GM12875 (cell line): Measurements from ENCODE around the gene SPECC1.

ENCODE experiments used
- H3K4me3 ChIP-seq: one replicate; pipeline ENCODE4 v1.5.1; 2011; ENCODE audit warnings: low read depth, low read length, control low read depth
- TF ChIP-seq, protein P1 (sequence below): IDR thresholded peaks from 2 replicates; pipeline ENCODE4 v1.5.1; 2011; ENCODE audit warnings: low read depth, mild to moderate bottlenecking, control low read depth, inconsistent platforms, low read length, moderate library complexity, borderline replicate concordance; ENCODE audit not compliant: insufficient read depth

SPECC1 gene

DNA sequence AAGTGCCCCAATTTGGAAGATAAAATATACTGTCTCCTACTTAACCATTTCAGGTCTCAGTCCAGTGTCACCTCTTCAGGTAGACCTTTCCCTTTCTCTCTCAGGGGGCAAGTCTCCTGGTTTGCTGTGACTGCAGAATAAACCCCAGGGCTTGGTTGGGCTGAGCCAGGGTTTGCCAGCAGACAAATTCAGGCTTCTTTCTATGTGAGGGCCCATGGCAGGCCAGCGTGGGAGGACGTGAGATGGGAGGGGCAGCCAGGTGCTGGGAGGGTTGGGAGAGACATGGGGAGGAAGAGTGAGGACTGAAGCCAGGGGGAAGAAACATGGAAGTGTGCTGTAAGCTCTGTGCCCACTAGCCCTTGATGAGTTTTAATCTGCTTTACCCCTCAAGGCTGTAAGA lies 163.2 kb downstream of the SPECC1 start:
- TF ChIP-seq, protein P1, sequence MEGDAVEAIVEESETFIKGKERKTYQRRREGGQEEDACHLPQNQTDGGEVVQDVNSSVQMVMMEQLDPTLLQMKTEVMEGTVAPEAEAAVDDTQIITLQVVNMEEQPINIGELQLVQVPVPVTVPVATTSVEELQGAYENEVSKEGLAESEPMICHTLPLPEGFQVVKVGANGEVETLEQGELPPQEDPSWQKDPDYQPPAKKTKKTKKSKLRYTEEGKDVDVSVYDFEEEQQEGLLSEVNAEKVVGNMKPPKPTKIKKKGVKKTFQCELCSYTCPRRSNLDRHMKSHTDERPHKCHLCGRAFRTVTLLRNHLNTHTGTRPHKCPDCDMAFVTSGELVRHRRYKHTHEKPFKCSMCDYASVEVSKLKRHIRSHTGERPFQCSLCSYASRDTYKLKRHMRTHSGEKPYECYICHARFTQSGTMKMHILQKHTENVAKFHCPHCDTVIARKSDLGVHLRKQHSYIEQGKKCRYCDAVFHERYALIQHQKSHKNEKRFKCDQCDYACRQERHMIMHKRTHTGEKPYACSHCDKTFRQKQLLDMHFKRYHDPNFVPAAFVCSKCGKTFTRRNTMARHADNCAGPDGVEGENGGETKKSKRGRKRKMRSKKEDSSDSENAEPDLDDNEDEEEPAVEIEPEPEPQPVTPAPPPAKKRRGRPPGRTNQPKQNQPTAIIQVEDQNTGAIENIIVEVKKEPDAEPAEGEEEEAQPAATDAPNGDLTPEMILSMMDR = no peak
- H3K4me3 ChIP-seq = no peak overlapping the region

DNA sequence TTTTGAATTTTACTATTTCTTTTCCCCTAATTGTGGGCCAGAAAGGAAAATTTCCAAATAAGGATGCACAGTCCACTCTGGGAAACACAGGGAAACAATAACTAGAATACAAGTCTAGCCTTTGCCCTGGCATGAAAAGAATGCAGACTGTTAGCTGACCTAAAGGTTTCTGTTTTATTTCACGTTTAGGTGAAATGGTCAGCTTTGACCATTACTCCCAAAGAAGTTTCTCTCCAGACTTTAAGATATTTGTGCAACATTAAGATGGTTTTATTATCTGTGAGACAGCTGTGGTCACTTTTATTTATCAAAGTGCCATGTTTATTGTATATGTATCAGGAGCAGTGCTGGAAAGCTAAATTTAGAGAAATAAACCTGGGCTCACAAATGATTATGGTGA lies 163.9 kb downstream of the SPECC1 start:
- TF ChIP-seq, protein P1 = no peak
- no peak overlapping the region for H3K4me3 ChIP-seq

DNA sequence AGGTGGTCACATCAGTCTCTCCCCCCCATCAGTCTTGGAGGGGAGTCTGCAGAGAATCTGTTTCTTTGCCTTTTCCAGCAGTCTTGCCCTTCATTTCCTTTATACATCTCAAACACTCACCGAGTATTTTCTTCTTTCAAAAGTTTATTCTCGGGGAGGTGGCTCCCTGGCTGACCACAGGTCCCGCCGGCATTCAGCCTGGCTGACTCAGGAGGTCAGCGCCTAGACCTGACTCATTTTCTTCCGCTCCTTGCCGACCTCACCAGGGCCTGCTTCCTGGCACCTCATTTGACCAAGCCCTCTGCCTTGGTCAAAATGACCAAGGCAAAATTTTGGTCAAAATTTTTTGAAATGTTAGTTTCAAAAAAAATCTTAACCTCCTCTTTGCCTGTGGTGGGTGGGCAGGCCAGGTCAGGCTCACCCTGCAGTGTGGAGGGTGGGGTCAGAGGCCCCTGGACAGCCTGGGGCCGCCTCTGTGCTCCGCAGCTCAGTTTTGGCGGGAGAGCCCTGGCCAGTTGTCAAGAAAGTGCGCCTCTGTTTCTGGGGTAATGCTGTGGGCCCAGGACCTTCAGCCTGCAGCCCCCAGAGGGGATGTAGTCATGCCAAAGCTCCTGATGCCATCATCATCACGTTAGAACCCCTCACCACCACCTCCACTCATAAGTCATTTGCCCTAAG lies 165.6 kb downstream of the SPECC1 start:
- TF ChIP-seq, protein P1 = no peak
- H3K4me3 ChIP-seq = no peak overlapping the region

DNA sequence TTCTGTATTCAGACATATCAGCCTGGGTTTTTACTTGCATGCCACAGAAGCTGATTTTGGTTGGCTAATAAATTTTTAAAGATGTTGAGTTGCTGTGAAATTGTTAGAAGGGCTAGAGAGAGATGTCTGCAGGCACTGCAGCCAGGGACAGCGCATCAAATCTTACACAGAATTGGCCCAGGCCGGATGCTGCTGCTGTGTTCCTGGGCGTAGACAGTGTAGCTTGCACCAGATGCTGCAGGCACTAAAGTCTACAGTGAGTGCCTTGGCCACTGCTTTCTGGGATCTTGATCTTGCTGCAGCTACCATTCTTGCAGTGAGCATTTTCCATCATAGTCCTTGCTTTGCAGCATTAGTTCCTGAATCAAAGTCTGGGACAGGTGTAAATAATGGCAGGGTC lies 169.9 kb downstream of the SPECC1 start:
- no peak overlapping the region for H3K4me3 ChIP-seq
- TF ChIP-seq, protein P1 = no peak

DNA sequence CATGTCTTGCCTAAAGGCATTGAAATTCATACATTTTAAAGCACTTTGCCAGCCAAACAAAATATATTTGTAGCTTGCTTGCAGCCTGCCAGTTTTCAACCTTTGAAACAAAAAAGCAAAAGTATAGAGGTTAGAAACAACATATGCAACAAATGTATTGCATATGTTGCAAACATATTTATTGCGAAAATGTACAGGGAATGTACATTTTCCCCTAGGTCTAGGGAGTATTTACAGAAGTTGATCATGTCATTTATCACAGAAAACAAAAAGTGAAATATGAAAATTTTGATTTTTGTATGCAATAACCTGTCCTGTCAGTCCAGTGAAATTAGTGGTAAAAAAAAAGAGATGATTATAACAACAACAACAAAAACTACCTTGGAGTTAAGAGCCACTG lies 171.5 kb downstream of the SPECC1 start:
- TF ChIP-seq, protein P1 = no peak
- no peak overlapping the region for H3K4me3 ChIP-seq

DNA sequence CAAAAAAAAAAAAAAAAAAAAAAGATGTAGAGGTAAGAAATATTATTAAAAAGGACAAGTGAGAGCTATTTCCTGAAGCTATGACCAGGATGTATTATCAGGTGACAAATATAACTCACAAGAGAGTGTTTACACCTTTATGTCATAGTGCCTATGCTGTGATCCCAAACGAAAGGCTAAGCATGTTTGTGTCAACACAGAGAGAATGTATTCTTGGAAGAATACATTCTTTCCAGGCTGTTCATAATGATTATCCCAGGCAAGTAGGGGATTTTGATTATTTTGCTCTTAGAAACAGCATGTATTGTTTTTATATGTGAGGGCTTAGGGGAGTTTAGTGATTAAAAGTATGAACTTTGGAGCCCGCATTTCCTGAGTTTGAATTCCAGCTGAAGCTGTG lies 175.0 kb downstream of the SPECC1 start:
- H3K4me3 ChIP-seq = no peak overlapping the region
- TF ChIP-seq, protein P1 = no peak

DNA sequence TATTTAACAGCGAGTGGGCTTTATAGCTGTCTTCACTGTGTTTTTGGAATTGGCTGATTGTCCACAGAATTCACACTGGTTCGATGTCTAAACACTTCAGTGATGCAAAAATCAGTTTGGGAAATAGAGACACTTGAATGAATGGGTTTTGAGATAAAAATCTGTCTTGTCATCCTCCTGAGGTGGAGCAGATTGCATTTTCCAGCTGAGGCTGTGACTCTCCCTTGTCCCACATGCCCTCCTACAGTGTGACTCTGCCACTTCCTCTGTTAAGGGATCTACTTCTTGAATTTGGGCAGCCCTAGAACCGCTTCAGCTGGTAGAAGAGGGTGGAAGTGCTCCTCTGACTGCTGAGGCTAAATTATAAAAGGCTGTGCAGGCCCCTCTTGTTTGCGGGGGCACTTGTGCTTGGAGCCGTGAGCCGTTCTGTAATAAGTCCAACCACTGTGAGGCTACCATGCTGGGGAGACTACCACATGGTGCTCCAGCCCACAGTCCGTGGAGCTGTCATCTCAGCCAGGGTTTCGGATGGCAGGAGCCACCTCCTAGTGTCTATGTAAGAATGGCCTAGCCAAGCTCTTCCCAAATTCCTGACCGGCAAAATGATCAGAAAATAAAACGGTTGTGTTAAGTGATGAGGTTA lies 175.9 kb downstream of the SPECC1 start:
- TF ChIP-seq, protein P1 = no peak
- H3K4me3 ChIP-seq = no peak overlapping the region
